GM12878 (cell line): ENCODE measurements around the gene TLR10. TPM values are rescaled to one million over a fixed set of nuclear protein-coding genes. Genes with fewer than 3 reads are reported as not detected.
A peak's percentile ranks its signal among the peaks of the same experiment; 100 is the strongest.

Source experiments
- MLLT1 ChIP-seq: fragments of 450-650 bp; IDR thresholded peaks from 2 replicates; pipeline ENCODE4 v1.6.1; 2016; ENCODE audit warnings: mild to moderate bottlenecking
- NBN ChIP-seq: fragments of 450-650 bp; IDR thresholded peaks from 2 replicates; pipeline ENCODE4 v1.6.1; 2016
- PKNOX1 ChIP-seq: fragments of 450-650 bp; IDR thresholded peaks from 2 replicates; pipeline ENCODE4 v1.6.1; 2016; ENCODE audit warnings: mild to moderate bottlenecking
- RFX5 ChIP-seq: IDR thresholded peaks from 2 replicates; pipeline ENCODE4 v1.6.1; 2011; ENCODE audit warnings: low read depth, low read length, improper control_type of control experiment
- RUNX3 ChIP-seq: IDR thresholded peaks from 2 replicates; pipeline ENCODE4 v1.6.1; 2012; ENCODE audit warnings: low read length, inconsistent platforms
- SMC3 ChIP-seq: IDR thresholded peaks from 2 replicates; pipeline ENCODE4 v1.6.1; 2011; ENCODE audit warnings: low read length, improper control_type of control experiment, borderline replicate concordance
- SPI1 ChIP-seq: IDR thresholded peaks from 2 replicates; pipeline ENCODE4 v1.6.1; 2011; ENCODE audit warnings: low read depth, mild to moderate bottlenecking, low read length, moderate library complexity, borderline replicate concordance; ENCODE audit not compliant: insufficient read depth
- TBL1XR1 ChIP-seq: IDR thresholded peaks from 2 replicates; pipeline ENCODE4 v1.6.1; 2012; ENCODE audit warnings: low read depth, low read length, improper control_type of control experiment
- TCF3 ChIP-seq: IDR thresholded peaks from 2 replicates; pipeline ENCODE4 v1.6.1; 2012; ENCODE audit warnings: low read depth, mild to moderate bottlenecking, low read length, borderline replicate concordance; ENCODE audit not compliant: insufficient read depth
- ZBED1 ChIP-seq: IDR thresholded peaks from 2 replicates; pipeline ENCODE4 v1.6.1; 2016; ENCODE audit warnings: borderline replicate concordance
- ZBTB33 ChIP-seq: fragments of 450-650 bp; IDR thresholded peaks from 2 replicates; pipeline ENCODE4 v1.6.1; 2017; ENCODE audit warnings: mild to moderate bottlenecking
- ZNF592 ChIP-seq: fragments of 450-650 bp; IDR thresholded peaks from 2 replicates; pipeline ENCODE4 v1.6.1; 2017; ENCODE audit warnings: mild to moderate bottlenecking, moderate library complexity
- ZNF687 ChIP-seq: fragments of 450-650 bp; IDR thresholded peaks from 2 replicates; pipeline ENCODE4 v1.6.1; 2017; ENCODE audit warnings: mild to moderate bottlenecking, moderate library complexity
- polyA plus RNA-seq, 11 experiments: library from polyadenylated mRNA; depleted of rRNA in 4 of 11; unstranded in 6 of 11; stranded (reverse) in 5 of 11; fragments of >200 nt; fragmentation: Nextera tagmentation in 4 of 11; fragmentation: Illumina TruSeq in 1 of 11; extraction: Ambion mirVana in 4 of 11; extraction: Trizol in 1 of 11; gene quantifications; 1 replicate in 1 of 11; 2 replicates in 10 of 11; pipeline versions ENCODE4 v1.2.1 to v1.2.3, GENCODE V29; 2011 to 2016; ENCODE audit warnings: inconsistent platforms in 2 of 11, missing spikeins in 2 of 11, low read depth in 1 of 11
- total RNA-seq, 4 experiments: library from RNA; depleted of rRNA in 3 of 4; stranded (reverse); fragments of >200 nt in 3 of 4; fragmentation: Illumina TruSeq in 1 of 4; extraction: Trizol in 1 of 4; gene quantifications; 2 replicates each; pipeline versions ENCODE4 v1.2.1 to v1.2.3, GENCODE V29; 2013 to 2021

Gene TLR10
- total and polyA plus RNA-seq, 10 of the 15 experiments (the other 5 are each of a cell fraction or from before 2014, with no cell fraction given), result 31.5 to 149 (median 64.9) TPM

- TF ChIP-seq ZBTB33 (no peak), ZNF687 (peak; percentile 52; the same call in 1 of the 2 replicates), SPI1 (no peak), RFX5 (no peak), TBL1XR1 (no peak), NBN (peak; percentile 30; the same call in 1 of the 2 replicates), RUNX3 (no peak), SMC3 (no peak), PKNOX1 (peak; percentile 28; the same call in 1 of the 2 replicates), ZBED1 (no peak; the same call in 1 of the 2 replicates), MLLT1 (peak; percentile 74; the same call in 1 of the 2 replicates), ZNF592 (no peak), TCF3 (no peak)
These were observed 3.0 kb downstream of the TLR10 start (continued) for GRCh38 chr4:38779790-38780189.
